SHP77 treated with DMSO at 0.1 percent for 48 hours (cell line): ENCODE measurements around the gene PLIN4.

Experiments used
- DNase-seq: peaks from one replicate; lab custom pipeline; 2025; lab: John Stamatoyannopoulos, UW

PLIN4 gene

GRCh38 chr19:4454747-4455718, 63.3 kb downstream of the PLIN4 start:
- DNase-seq = no peak

- DNase-seq = no peak
Measured at GRCh38 chr19:4453232-4454179, 64.8 kb downstream of the PLIN4 start.

DNA sequence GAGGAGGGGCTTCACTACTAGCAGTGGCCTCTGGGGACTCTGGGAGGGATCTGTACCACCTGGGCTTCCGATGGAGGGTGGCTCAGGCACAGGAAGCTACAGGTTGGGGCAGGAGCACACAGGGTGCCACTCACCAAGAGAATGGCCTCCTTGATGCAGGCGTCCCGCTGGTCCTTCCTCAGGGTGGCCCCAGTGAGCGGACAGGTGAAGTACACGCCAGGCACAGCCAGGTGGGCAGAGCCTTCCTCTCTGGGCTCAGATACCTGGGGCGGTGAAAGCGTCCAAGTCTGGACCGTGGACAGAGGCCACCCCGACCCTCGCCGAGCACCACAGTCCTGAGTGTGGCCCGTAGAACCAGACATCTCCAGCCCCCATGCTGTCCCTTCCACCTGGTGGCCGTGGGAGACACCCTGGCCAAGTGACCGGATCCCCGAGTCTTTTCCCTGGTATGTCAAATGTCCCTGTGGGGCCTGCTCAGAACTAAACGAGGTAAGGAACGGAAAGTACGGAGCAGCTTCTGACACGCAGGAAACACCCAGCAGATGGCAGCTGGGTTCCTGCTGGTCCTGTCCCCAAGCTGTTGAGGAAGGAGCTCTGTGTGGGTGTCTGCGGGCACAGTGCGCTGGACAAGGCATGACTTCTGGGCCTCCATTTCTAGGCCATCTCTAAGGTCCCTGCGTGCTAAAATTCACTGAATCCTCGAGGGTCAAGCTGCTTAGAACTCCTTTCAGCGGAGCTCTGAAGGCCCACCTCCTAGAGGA, 65.9 kb downstream of the PLIN4 start:
- no peak for DNase-seq
